Measurements from ENCODE around the gene ARG1.

- TF ChIP-seq TAF1 (IDR thresholded peaks at IDR 0.05; ENCODE audit: low read depth) (no peak), CTCF (IDR thresholded peaks at IDR 0.05; ENCODE audit: poor library complexity, severe bottlenecking) (no peak), POLR2AphosphoS5 (IDR thresholded peaks at IDR 0.05) (no peak), EP300 (conservative IDR thresholded peaks at IDR 0.05; ENCODE audit: poor library complexity, severe bottlenecking) (no peak), MXI1 (conservative IDR thresholded peaks at IDR 0.05; ENCODE audit: poor library complexity, severe bottlenecking) (no peak)
These were observed 40.4 kb upstream of the ARG1 start for GRCh38 chr6:131532580-131533039.
